Neural cell (in vitro differentiated cells): ENCODE results near the gene PWWP2B. TPM values are rescaled to one million over a fixed set of nuclear protein-coding genes. Genes with fewer than 3 reads are reported as not detected.

Experiments
- H2AFZ ChIP-seq: fragments of 200-600, 300-800 bp; sonication (generic), shearing (Covaris generic); 2 replicates; pipeline ENCODE4 v1.6.0; 2014; ENCODE audit warnings: low read depth, mild to moderate bottlenecking, antibody characterized with exemption, low read length, moderate library complexity
- H3F3A ChIP-seq: fragments of 200-600 bp; shearing (Covaris generic); 2 replicates; pipeline ENCODE4 v1.6.1; 2016; ENCODE audit warnings: mild to moderate bottlenecking, moderate library complexity, mixed read lengths, antibody characterized with exemption, low read length; ENCODE audit not compliant: insufficient read depth, poor library complexity, severe bottlenecking
- H3K27ac ChIP-seq: fragments of 200-600, 300-800 bp; sonication (generic), shearing (Covaris generic); 2 replicates; pipeline ENCODE4 v1.5.1; 2014; ENCODE audit warnings: mild to moderate bottlenecking, low read length, moderate library complexity
- H3K27me3 ChIP-seq: fragments of 300-800, 200-600 bp; sonication (generic), shearing (Covaris generic); 2 replicates; pipeline ENCODE4 v1.6.0; 2014; ENCODE audit warnings: mild to moderate bottlenecking, low read depth, low read length, moderate library complexity; ENCODE audit not compliant: insufficient read depth
- H3K36me3 ChIP-seq: fragments of 300-800, 200-600 bp; sonication (generic), shearing (Covaris generic); 2 replicates; pipeline ENCODE4 v1.5.1; 2014; ENCODE audit warnings: mild to moderate bottlenecking, antibody characterized with exemption, low read length, moderate library complexity; ENCODE audit not compliant: insufficient read depth
- H3K4me2 ChIP-seq: fragments of 300-800, 200-600 bp; sonication (generic), shearing (Covaris generic); 2 replicates; pipeline ENCODE4 v1.6.0; 2014; ENCODE audit warnings: mild to moderate bottlenecking, low read length
- H3K4me3 ChIP-seq: fragments of 300-800, 200-600 bp; sonication (generic), shearing (Covaris generic); 2 replicates; pipeline ENCODE4 v1.5.1; 2014; ENCODE audit warnings: mild to moderate bottlenecking, low read length, moderate library complexity
- H3K79me2 ChIP-seq: fragments of 200-600 bp; shearing (Covaris generic); replicated peaks from 2 replicates; pipeline ENCODE4 v1.6.0; 2014; ENCODE audit warnings: mild to moderate bottlenecking, low read length, moderate library complexity; ENCODE audit not compliant: insufficient read depth
- H3K9ac ChIP-seq: fragments of 300-800, 200-600 bp; sonication (generic), shearing (Covaris generic); 2 replicates; pipeline ENCODE4 v1.6.1; 2016; ENCODE audit warnings: mild to moderate bottlenecking, low read length, mixed read lengths
- H3K9me2 ChIP-seq: fragments of 200-600 bp; shearing (Covaris generic); 2 replicates; pipeline ENCODE4 v1.6.1; 2016; ENCODE audit warnings: mild to moderate bottlenecking, low read length, mixed read lengths; ENCODE audit not compliant: insufficient read depth
- H3K9me3 ChIP-seq: fragments of 200-600, 300-800 bp; sonication (generic), shearing (Covaris generic); 2 replicates; pipeline ENCODE4 v1.6.1; 2016; ENCODE audit warnings: mild to moderate bottlenecking, mixed run types, low read length, moderate library complexity, mixed read lengths
- H4K20me1 ChIP-seq: fragments of 200-600 bp; shearing (Covaris generic); 2 replicates; pipeline ENCODE4 v1.6.1; 2016; ENCODE audit warnings: mild to moderate bottlenecking, mixed run types; ENCODE audit not compliant: insufficient read depth
- CTCF ChIP-seq: fragments of 450-650 bp; IDR thresholded peaks from 2 replicates; pipeline ENCODE4 v1.5.1; 2014; ENCODE audit warnings: antibody characterized with exemption, mild to moderate bottlenecking, moderate library complexity; ENCODE audit not compliant: poor library complexity, severe bottlenecking
- EP300 ChIP-seq: fragments of 450-650 bp; conservative IDR thresholded peaks from 2 replicates; pipeline ENCODE4 v1.6.1; 2014; ENCODE audit warnings: antibody characterized with exemption, mild to moderate bottlenecking, moderate library complexity; ENCODE audit not compliant: poor library complexity, severe bottlenecking
- EZH2 ChIP-seq: fragments of 200-600, 300-800 bp; shearing (Covaris generic), sonication (generic); IDR thresholded peaks from 2 replicates; pipeline ENCODE4 v1.6.1; 2014; ENCODE audit warnings: antibody characterized with exemption, low read length, borderline replicate concordance, mild to moderate bottlenecking; ENCODE audit not compliant: insufficient read depth, poor library complexity, severe bottlenecking
- MXI1 ChIP-seq: fragments of 450-650 bp; conservative IDR thresholded peaks from 2 replicates; pipeline ENCODE4 v1.6.1; 2014; ENCODE audit warnings: antibody characterized with exemption, mild to moderate bottlenecking; ENCODE audit not compliant: poor library complexity, severe bottlenecking
- POLR2AphosphoS5 ChIP-seq: IDR thresholded peaks from 2 replicates; pipeline ENCODE4 v1.6.1; 2012
- RAD21 ChIP-seq: fragments of 450-650 bp; conservative IDR thresholded peaks from 2 replicates; pipeline ENCODE4 v1.6.1; 2014; ENCODE audit warnings: antibody characterized with exemption, mild to moderate bottlenecking, moderate library complexity
- SMC3 ChIP-seq: fragments of 450-650 bp; conservative IDR thresholded peaks from 2 replicates; pipeline ENCODE4 v1.6.1; 2014; ENCODE audit warnings: antibody characterized with exemption, mild to moderate bottlenecking, moderate library complexity; ENCODE audit not compliant: poor library complexity
- TAF1 ChIP-seq: IDR thresholded peaks from 2 replicates; pipeline ENCODE4 v1.6.1; 2012; ENCODE audit warnings: low read depth
- polyA plus RNA-seq: library from polyadenylated mRNA; depleted of rRNA; stranded (reverse); fragments of >200 nt; gene quantifications from 2 replicates; pipeline ENCODE4 v1.2.3, GENCODE V29; 2014
- TF ChIP-seq, protein P1 (sequence below): IDR thresholded peaks from 2 replicates; pipeline ENCODE4 v1.6.1; 2012; ENCODE audit warnings: borderline replicate concordance

Gene PWWP2B
- polyA plus RNA-seq, 1 donor from 2014 or later, result 13.0 TPM

DNA sequence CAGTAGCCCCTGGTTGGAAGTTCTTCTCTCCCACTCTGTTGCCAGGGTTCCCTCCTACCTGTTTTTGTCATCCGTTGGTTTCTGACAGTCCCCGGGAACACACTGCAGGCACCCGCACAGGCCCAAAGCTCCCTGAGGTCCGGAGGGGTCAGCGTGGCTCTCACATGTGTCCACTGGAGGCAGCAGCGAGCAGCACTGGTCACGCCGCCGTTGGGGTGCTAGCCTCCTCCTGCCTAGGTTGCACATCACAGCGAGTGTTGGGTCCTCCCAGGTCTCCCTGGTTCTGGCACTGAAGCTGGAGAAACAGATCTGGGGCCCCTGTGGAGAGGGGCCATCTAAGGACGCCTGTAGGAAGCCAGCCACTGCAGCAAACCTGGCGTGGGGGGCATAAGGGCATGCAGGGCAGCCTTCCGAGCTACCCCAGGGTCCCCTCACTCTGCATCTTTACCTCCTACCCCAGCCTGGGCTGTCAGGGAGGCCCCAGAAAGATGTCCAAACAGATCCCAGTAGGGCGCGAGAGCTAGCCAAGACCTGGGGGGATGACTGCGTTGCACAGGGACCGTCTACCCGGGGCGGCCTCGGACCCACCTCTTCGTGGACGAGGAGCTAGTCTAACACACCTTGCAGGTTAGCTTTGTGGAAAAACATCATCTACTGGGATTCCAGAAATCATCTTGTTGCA lies 36.1 kb upstream of the PWWP2B start:
- Histone ChIP-seq H3K4me3 (no peak overlapping the region), H3K9me2 (no peaks in the 10 kb centered on the region), H3K79me2 (no peaks in the 10 kb centered on the region), H3F3A (no peaks in the 10 kb centered on the region), H3K27ac (no peak overlapping the region), H2AFZ (no peak overlapping the region), H3K27me3 (no peaks in the 10 kb centered on the region), H3K9me3 (no peaks in the 10 kb centered on the region), H3K36me3 (no peaks in the 10 kb centered on the region), H3K4me2 (no peak overlapping the region), H3K9ac (no peak overlapping the region), H4K20me1 (no peaks in the 10 kb centered on the region)
- TF ChIP-seq RAD21 (no peak), EZH2 (no peak)

GRCh38 chr10:132361581-132362101 lies 35.4 kb upstream of the PWWP2B start:
- TF ChIP-seq RAD21 (no peak), EZH2 (no peak), MXI1 (no peak), POLR2AphosphoS5 (no peak), SMC3 (no peak), EP300 (no peak), TAF1 (no peak), CTCF (no peak)
- TF ChIP-seq, protein P1, sequence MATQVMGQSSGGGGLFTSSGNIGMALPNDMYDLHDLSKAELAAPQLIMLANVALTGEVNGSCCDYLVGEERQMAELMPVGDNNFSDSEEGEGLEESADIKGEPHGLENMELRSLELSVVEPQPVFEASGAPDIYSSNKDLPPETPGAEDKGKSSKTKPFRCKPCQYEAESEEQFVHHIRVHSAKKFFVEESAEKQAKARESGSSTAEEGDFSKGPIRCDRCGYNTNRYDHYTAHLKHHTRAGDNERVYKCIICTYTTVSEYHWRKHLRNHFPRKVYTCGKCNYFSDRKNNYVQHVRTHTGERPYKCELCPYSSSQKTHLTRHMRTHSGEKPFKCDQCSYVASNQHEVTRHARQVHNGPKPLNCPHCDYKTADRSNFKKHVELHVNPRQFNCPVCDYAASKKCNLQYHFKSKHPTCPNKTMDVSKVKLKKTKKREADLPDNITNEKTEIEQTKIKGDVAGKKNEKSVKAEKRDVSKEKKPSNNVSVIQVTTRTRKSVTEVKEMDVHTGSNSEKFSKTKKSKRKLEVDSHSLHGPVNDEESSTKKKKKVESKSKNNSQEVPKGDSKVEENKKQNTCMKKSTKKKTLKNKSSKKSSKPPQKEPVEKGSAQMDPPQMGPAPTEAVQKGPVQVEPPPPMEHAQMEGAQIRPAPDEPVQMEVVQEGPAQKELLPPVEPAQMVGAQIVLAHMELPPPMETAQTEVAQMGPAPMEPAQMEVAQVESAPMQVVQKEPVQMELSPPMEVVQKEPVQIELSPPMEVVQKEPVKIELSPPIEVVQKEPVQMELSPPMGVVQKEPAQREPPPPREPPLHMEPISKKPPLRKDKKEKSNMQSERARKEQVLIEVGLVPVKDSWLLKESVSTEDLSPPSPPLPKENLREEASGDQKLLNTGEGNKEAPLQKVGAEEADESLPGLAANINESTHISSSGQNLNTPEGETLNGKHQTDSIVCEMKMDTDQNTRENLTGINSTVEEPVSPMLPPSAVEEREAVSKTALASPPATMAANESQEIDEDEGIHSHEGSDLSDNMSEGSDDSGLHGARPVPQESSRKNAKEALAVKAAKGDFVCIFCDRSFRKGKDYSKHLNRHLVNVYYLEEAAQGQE, result no peak
- Histone ChIP-seq H3K9me3 (no peaks in the 10 kb centered on the region), H2AFZ (no peak overlapping the region), H3K79me2 (no peaks in the 10 kb centered on the region), H3K27me3 (no peaks in the 10 kb centered on the region), H3K4me3 (no peak overlapping the region), H3K9me2 (no peaks in the 10 kb centered on the region), H3K36me3 (no peaks in the 10 kb centered on the region), H3K9ac (no peak overlapping the region), H3K4me2 (no peak overlapping the region), H4K20me1 (no peaks in the 10 kb centered on the region), H3K27ac (no peak overlapping the region), H3F3A (no peaks in the 10 kb centered on the region)
